Liver (tissue), 3 donors: ENCODE measurements around the gene C6orf132.

Source experiments
- CTCF ChIP-seq: fragments of 150-350 bp; IDR thresholded peaks from 2 replicates; pipeline ENCODE4 v1.5.1; 2017; ENCODE audit warnings: improper control_type of control experiment, low read depth, low read length; ENCODE audit not compliant: missing input control
- FOXA1 ChIP-seq: IDR thresholded peaks from 2 replicates; pipeline ENCODE4 v1.6.1; 2016; ENCODE audit warnings: antibody characterized with exemption
- RAD21 ChIP-seq, 2 donors: IDR thresholded peaks; 2 replicates each; pipeline ENCODE4 v1.6.1; 2016; ENCODE audit warnings: antibody characterized with exemption in 2 of 2, mild to moderate bottlenecking in 2 of 2
- REST ChIP-seq: IDR thresholded peaks from 2 replicates; pipeline ENCODE4 v1.6.1; 2016; ENCODE audit warnings: antibody characterized with exemption, mild to moderate bottlenecking
- TAF1 ChIP-seq: conservative IDR thresholded peaks from 2 replicates; pipeline ENCODE4 v1.6.1; 2016; ENCODE audit warnings: antibody characterized with exemption, mild to moderate bottlenecking
- YY1 ChIP-seq: IDR thresholded peaks from 2 replicates; pipeline ENCODE4 v1.6.1; 2016; ENCODE audit warnings: antibody characterized with exemption, mild to moderate bottlenecking
- donor health status: healthy.
- donor health status: healthy.

GRCh38 chr6:42152024-42152423 is 9.6 kb upstream of the C6orf132 start:
- TF ChIP-seq CTCF (no peak), FOXA1 (no peak), RAD21 (IDR thresholded peaks at IDR 0.05) (no peak), TAF1 (no peak), REST (no peak), YY1 (no peak)
